OCI-LY1 (cell line): Measurements from ENCODE around the gene RARG.

Experiments
- H2AFZ ChIP-seq: fragments of 200-600 bp; sonication (generic), shearing (Covaris generic); 2 replicates; pipeline ENCODE4 v1.6.0; 2014; ENCODE audit warnings: antibody characterized with exemption, mild to moderate bottlenecking, low read length
- H3F3A ChIP-seq: fragments of 200-600 bp; sonication (generic), shearing (Covaris generic); 2 replicates; pipeline ENCODE4 v1.6.0; 2014; ENCODE audit warnings: mild to moderate bottlenecking, antibody characterized with exemption, low read length, moderate library complexity; ENCODE audit not compliant: insufficient read depth
- H3K27ac ChIP-seq: fragments of 200-600 bp; sonication (generic); 2 replicates; pipeline ENCODE4 v1.5.1; 2014; ENCODE audit warnings: low read length, mixed run types, mild to moderate bottlenecking, low read depth; ENCODE audit not compliant: poor library complexity, severe bottlenecking
- H3K27me3 ChIP-seq: fragments of 200-600 bp; sonication (generic); 2 replicates; pipeline ENCODE4 v1.6.0; 2014; ENCODE audit warnings: antibody characterized with exemption, mild to moderate bottlenecking, low read length, moderate library complexity; ENCODE audit not compliant: insufficient read depth
- H3K36me3 ChIP-seq: fragments of 200-600 bp; sonication (generic); 2 replicates; pipeline ENCODE4 v1.6.1; 2014; ENCODE audit warnings: mild to moderate bottlenecking, antibody characterized with exemption, low read length, moderate library complexity, mixed read lengths; ENCODE audit not compliant: insufficient read depth
- H3K4me1 ChIP-seq: fragments of 200-600 bp; sonication (generic); 2 replicates; pipeline ENCODE4 v1.5.1; 2014; ENCODE audit warnings: mild to moderate bottlenecking, low read length, moderate library complexity; ENCODE audit not compliant: insufficient read depth, severe bottlenecking
- H3K4me2 ChIP-seq: fragments of 200-600 bp; sonication (generic), shearing (Covaris generic); 2 replicates; pipeline ENCODE4 v1.6.1; 2014; ENCODE audit warnings: low read length
- H3K4me3 ChIP-seq: fragments of 200-600 bp; sonication (generic); 2 replicates; pipeline ENCODE4 v1.5.1; 2014; ENCODE audit warnings: low read length, low read depth, mild to moderate bottlenecking, mixed read lengths; ENCODE audit not compliant: poor library complexity, severe bottlenecking
- H3K79me2 ChIP-seq: fragments of 200-600 bp; shearing (Covaris generic); 2 replicates; pipeline ENCODE4 v1.6.1; 2016; ENCODE audit warnings: mixed run types, low read length, mixed read lengths; ENCODE audit not compliant: insufficient read depth
- H3K9ac ChIP-seq: fragments of 200-600 bp; sonication (generic), shearing (Covaris generic); 2 replicates; pipeline ENCODE4 v1.6.1; 2014; ENCODE audit warnings: mild to moderate bottlenecking, low read length, mixed read lengths
- H3K9me2 ChIP-seq: fragments of 200-600 bp; sonication (generic), shearing (Covaris generic); 2 replicates; pipeline ENCODE4 v1.6.1; 2014; ENCODE audit warnings: low read depth, mild to moderate bottlenecking, low read length, mixed read lengths
- H3K9me3 ChIP-seq: fragments of 200-600 bp; shearing (Covaris generic); 2 replicates; pipeline ENCODE4 v1.6.1; 2014; ENCODE audit warnings: low read length, mixed read lengths
- H4K20me1 ChIP-seq: fragments of 200-600 bp; sonication (generic), shearing (Covaris generic); 2 replicates; pipeline ENCODE4 v1.6.0; 2016; ENCODE audit warnings: mild to moderate bottlenecking, low read length; ENCODE audit not compliant: insufficient read depth
- EZH2 ChIP-seq: fragments of 200-600 bp; sonication (generic), shearing (Covaris generic); IDR thresholded peaks from 2 replicates; pipeline ENCODE4 v1.8.0; 2017; ENCODE audit warnings: borderline replicate concordance, mixed run types, mild to moderate bottlenecking, antibody characterized with exemption, low read length, moderate library complexity, mixed read lengths
- TF ChIP-seq, protein P1 (sequence below): fragments of 200-600 bp; sonication (generic), shearing (Covaris generic); IDR thresholded peaks from 2 replicates; pipeline ENCODE4 v1.5.1; 2017; ENCODE audit warnings: mild to moderate bottlenecking, antibody characterized with exemption, low read length, moderate library complexity, mixed read lengths

Gene RARG

GRCh38 chr12:53244337-53244736 lies 12.3 kb upstream of the RARG start:
- Histone ChIP-seq H4K20me1 (no peaks in the 10 kb centered on the region), H3F3A (no peaks in the 10 kb centered on the region), H3K9me3 (no peaks in the 10 kb centered on the region), H3K9ac (no peak overlapping the region), H3K79me2 (no peaks in the 10 kb centered on the region), H3K4me2 (no peak overlapping the region), H3K4me1 (no peaks in the 10 kb centered on the region), H3K27me3 (no peaks in the 10 kb centered on the region; the same call in none of the 2 replicates), H3K27ac (no peak overlapping the region), H3K36me3 (no peaks in the 10 kb centered on the region), H3K9me2 (no peaks in the 10 kb centered on the region), H3K4me3 (no peak overlapping the region), H2AFZ (no peak overlapping the region)
- TF ChIP-seq, protein P1, sequence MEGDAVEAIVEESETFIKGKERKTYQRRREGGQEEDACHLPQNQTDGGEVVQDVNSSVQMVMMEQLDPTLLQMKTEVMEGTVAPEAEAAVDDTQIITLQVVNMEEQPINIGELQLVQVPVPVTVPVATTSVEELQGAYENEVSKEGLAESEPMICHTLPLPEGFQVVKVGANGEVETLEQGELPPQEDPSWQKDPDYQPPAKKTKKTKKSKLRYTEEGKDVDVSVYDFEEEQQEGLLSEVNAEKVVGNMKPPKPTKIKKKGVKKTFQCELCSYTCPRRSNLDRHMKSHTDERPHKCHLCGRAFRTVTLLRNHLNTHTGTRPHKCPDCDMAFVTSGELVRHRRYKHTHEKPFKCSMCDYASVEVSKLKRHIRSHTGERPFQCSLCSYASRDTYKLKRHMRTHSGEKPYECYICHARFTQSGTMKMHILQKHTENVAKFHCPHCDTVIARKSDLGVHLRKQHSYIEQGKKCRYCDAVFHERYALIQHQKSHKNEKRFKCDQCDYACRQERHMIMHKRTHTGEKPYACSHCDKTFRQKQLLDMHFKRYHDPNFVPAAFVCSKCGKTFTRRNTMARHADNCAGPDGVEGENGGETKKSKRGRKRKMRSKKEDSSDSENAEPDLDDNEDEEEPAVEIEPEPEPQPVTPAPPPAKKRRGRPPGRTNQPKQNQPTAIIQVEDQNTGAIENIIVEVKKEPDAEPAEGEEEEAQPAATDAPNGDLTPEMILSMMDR, result no peak
- no peak for TF ChIP-seq EZH2

- H4K20me1 ChIP-seq, result no peaks in the 10 kb centered on the region
- TF ChIP-seq, protein P1, result no peak
- TF ChIP-seq EZH2, result no peak
- H3K4me3 ChIP-seq, result no peak overlapping the region
- no peaks in the 10 kb centered on the region for H3K4me1 ChIP-seq
- no peaks in the 10 kb centered on the region for H3K79me2 ChIP-seq
- no peak overlapping the region for H3K4me2 ChIP-seq
- H3K27me3 ChIP-seq, result no peaks in the 10 kb centered on the region; the same call in none of the 2 replicates
- no peaks in the 10 kb centered on the region for H3F3A ChIP-seq
- no peaks in the 10 kb centered on the region for H3K9me3 ChIP-seq
- H3K36me3 ChIP-seq, result no peaks in the 10 kb centered on the region
- H3K27ac ChIP-seq, result no peak overlapping the region
- no peaks in the 10 kb centered on the region for H3K9me2 ChIP-seq
- no peak overlapping the region for H2AFZ ChIP-seq
- no peak overlapping the region for H3K9ac ChIP-seq
Observed at GRCh38 chr12:53241623-53242412, 9.8 kb upstream of the RARG start.

DNA sequence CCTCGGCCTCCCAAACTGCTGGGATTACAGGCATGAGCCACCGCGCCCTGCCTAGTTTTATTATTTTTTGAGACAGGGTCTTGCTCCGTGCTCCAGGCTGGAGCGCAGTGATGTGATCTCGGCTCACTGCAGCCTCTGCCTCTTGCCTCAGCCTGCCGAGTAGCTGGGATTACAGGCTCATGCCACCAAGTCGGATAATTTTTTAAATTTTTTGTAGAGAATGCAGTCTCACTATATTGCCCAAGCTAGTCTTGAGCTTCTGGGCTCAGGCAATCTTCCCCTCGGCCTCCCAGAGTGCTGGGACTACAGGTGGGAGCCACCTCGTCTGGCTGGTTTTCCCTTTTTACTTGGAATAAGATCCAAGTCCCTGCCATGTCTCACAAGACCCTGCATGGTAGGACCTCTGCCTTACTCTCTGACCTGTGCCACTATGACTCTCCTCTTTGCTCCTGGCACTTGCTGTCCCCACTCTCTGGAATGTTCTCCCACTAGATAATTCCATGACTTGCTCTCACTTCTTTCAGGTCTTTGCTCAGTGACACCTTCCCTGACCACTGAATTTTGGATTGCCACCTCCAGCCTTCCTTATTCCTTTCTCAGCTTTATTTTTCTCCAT lies 7.7 kb upstream of the RARG start:
- H4K20me1 ChIP-seq, result no peaks in the 10 kb centered on the region
- H3K36me3 ChIP-seq, result no peaks in the 10 kb centered on the region
- no peaks in the 10 kb centered on the region for H3F3A ChIP-seq
- H3K27me3 ChIP-seq, result no peaks in the 10 kb centered on the region; the same call in none of the 2 replicates
- TF ChIP-seq, protein P1, result no peak
- no peak for TF ChIP-seq EZH2
- no peaks in the 10 kb centered on the region for H3K79me2 ChIP-seq
- H3K9me3 ChIP-seq, result no peaks in the 10 kb centered on the region
- H2AFZ ChIP-seq, result no peak overlapping the region
- H3K4me3 ChIP-seq, result no peak overlapping the region
- no peaks in the 10 kb centered on the region for H3K9me2 ChIP-seq
- no peaks in the 10 kb centered on the region for H3K4me1 ChIP-seq
- H3K9ac ChIP-seq, result no peak overlapping the region
- H3K4me2 ChIP-seq, result no peak overlapping the region
- H3K27ac ChIP-seq, result no peak overlapping the region
